ENCODE data around the gene SLC13A2.

The SLC13A2 gene

DNA sequence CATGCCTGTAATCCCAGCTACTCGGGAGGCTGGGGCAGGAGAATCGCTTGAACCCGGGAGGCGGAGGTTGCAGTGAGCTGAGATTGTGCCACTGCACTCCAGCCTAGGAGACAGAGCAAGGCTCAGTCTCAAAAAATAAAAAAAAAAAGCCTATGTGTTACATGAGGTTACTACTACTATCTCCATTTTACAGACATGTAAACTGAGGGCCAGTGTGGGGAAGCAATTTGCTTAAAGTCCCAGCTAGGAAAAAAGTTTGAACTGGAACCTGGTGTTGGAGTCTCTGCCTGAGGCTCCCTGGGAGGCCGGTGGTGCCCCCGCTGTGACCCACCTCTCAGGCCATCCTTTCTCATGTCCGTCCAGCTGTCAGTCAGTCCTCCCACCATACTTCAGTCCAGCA is 4.5 kb downstream of the SLC13A2 start:
- Histone ChIP-seq H3K36me3 (ENCODE audit: insufficient read depth, low read length) (no peaks in the 10 kb centered on the region), H3K4me2 (ENCODE audit: low read depth, low read length, poor library complexity, severe bottlenecking) (no peak overlapping the region), H3K9me2 (replicated peaks; ENCODE audit: low read depth, low read length) (no peaks in the 10 kb centered on the region), H3K79me2 (ENCODE audit: insufficient read depth, low read length) (no peaks in the 10 kb centered on the region), H3K4me1 (ENCODE audit: insufficient read depth, low read length, poor library complexity, severe bottlenecking) (no peaks in the 10 kb centered on the region), H3F3A (ENCODE audit: low read depth) (no peaks in the 10 kb centered on the region), H4K20me1 (ENCODE audit: insufficient read depth, low read length, poor library complexity, severe bottlenecking) (no peaks in the 10 kb centered on the region), H2AFZ (ENCODE audit: low read length) (no peak overlapping the region), H3K9ac (ENCODE audit: low read depth, low read length, poor library complexity, severe bottlenecking) (no peak overlapping the region), H3K4me3 (ENCODE audit: low read length, poor library complexity, severe bottlenecking) (no peak overlapping the region), H3K9me3 (ENCODE audit: insufficient read depth, low read depth, low read length) (no peaks in the 10 kb centered on the region), H3K27me3 (ENCODE audit: insufficient read depth, low read length, poor library complexity, severe bottlenecking) (no peaks in the 10 kb centered on the region)
- TF ChIP-seq, protein P1, sequence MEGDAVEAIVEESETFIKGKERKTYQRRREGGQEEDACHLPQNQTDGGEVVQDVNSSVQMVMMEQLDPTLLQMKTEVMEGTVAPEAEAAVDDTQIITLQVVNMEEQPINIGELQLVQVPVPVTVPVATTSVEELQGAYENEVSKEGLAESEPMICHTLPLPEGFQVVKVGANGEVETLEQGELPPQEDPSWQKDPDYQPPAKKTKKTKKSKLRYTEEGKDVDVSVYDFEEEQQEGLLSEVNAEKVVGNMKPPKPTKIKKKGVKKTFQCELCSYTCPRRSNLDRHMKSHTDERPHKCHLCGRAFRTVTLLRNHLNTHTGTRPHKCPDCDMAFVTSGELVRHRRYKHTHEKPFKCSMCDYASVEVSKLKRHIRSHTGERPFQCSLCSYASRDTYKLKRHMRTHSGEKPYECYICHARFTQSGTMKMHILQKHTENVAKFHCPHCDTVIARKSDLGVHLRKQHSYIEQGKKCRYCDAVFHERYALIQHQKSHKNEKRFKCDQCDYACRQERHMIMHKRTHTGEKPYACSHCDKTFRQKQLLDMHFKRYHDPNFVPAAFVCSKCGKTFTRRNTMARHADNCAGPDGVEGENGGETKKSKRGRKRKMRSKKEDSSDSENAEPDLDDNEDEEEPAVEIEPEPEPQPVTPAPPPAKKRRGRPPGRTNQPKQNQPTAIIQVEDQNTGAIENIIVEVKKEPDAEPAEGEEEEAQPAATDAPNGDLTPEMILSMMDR (conservative IDR thresholded peaks at IDR 0.05; ENCODE audit: low read length), result no peak
- no peak for TF ChIP-seq EZH2phosphoT487 (IDR thresholded peaks at IDR 0.05; ENCODE audit: borderline replicate concordance)

DNA sequence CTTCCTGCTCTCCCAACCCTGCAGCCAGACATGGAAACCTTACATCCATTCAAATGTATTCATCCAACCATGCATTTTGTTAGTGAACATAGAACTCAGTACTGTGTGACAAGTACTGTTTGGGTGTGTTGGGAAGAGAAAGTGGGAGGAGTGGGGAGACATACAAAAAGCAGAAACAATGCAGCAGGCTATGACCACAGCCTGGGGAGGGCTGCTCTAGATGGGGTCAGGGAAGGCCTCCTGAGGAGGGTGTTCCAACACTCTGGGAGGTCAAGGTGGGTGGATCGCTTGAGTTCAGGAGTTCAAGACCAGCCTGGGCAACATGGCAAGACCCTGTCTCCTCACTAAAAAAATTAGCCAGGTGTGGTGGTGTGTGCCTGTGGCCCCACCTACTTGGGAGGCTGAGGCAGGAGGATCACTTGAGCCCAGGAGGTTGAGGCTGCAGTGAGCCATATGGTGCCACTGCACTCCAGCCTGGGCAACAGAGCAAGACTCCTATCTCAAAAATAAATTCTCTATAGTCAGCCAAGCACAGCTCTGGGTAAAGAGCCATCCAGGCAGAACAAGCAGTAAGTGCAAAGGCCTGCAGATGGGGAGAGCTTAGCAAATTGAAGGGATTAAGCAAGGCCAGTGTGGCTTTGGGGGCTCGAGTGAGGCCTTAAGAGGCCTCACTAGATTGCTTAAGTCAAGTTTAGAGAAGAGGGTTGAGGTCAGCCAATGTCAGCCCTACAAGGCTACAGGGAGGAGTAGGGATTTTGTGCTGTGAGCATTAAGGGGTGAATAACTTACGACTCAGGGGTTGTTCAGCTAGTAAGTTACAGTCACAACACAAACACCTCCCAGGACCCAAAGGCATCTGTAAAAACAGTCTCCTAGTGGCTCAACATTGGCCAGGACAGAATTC is 5.5 kb downstream of the SLC13A2 start:
- Histone ChIP-seq H3K9ac (ENCODE audit: low read depth, low read length, poor library complexity, severe bottlenecking) (no peak overlapping the region), H3K9me3 (ENCODE audit: insufficient read depth, low read depth, low read length) (no peaks in the 10 kb centered on the region), H2AFZ (ENCODE audit: low read length) (no peak overlapping the region), H4K20me1 (ENCODE audit: insufficient read depth, low read length, poor library complexity, severe bottlenecking) (no peaks in the 10 kb centered on the region), H3K4me1 (ENCODE audit: insufficient read depth, low read length, poor library complexity, severe bottlenecking) (no peaks in the 10 kb centered on the region), H3K4me3 (ENCODE audit: low read length, poor library complexity, severe bottlenecking) (no peak overlapping the region), H3K27me3 (ENCODE audit: insufficient read depth, low read length, poor library complexity, severe bottlenecking) (no peaks in the 10 kb centered on the region), H3K36me3 (ENCODE audit: insufficient read depth, low read length) (no peaks in the 10 kb centered on the region), H3K9me2 (replicated peaks; ENCODE audit: low read depth, low read length) (no peaks in the 10 kb centered on the region), H3K79me2 (ENCODE audit: insufficient read depth, low read length) (no peaks in the 10 kb centered on the region), H3K4me2 (ENCODE audit: low read depth, low read length, poor library complexity, severe bottlenecking) (no peak overlapping the region), H3F3A (ENCODE audit: low read depth) (no peaks in the 10 kb centered on the region)
- no peak for TF ChIP-seq EZH2phosphoT487 (IDR thresholded peaks at IDR 0.05; ENCODE audit: borderline replicate concordance)
- TF ChIP-seq, protein P1 (conservative IDR thresholded peaks at IDR 0.05; ENCODE audit: low read length), result no peak

DNA sequence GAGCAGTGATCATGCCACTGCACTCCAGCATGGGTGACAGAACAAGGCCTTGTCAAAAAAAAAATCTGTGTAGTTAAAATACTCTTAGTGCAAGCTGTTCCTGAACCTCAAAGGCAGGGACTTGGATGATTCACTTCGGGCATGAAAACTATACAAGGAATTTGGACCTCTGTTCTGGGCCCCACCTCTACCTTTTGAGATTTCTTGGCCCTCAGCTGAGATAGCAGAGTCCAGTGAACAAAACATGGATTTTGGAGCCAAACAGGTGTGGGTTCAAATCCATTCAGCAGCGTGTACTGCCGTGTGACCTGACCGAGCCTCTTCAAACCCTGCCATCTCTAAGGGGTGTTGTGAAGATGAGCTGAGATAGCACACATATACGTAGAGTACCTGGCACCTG is 6.8 kb downstream of the SLC13A2 start:
- no peaks in the 10 kb centered on the region for H3K36me3 ChIP-seq (ENCODE audit: insufficient read depth, low read length)
- no peak overlapping the region for H3K9ac ChIP-seq (ENCODE audit: low read depth, low read length, poor library complexity, severe bottlenecking)
- H3K4me2 ChIP-seq (ENCODE audit: low read depth, low read length, poor library complexity, severe bottlenecking), result no peak overlapping the region
- H4K20me1 ChIP-seq (ENCODE audit: insufficient read depth, low read length, poor library complexity, severe bottlenecking), result no peaks in the 10 kb centered on the region
- H3K27me3 ChIP-seq (ENCODE audit: insufficient read depth, low read length, poor library complexity, severe bottlenecking), result no peaks in the 10 kb centered on the region
- no peak overlapping the region for H2AFZ ChIP-seq (ENCODE audit: low read length)
- H3K9me2 ChIP-seq (replicated peaks; ENCODE audit: low read depth, low read length), result no peaks in the 10 kb centered on the region
- no peaks in the 10 kb centered on the region for H3K79me2 ChIP-seq (ENCODE audit: insufficient read depth, low read length)
- TF ChIP-seq, protein P1 (conservative IDR thresholded peaks at IDR 0.05; ENCODE audit: low read length), result no peak
- TF ChIP-seq EZH2phosphoT487 (IDR thresholded peaks at IDR 0.05; ENCODE audit: borderline replicate concordance), result no peak
- H3F3A ChIP-seq (ENCODE audit: low read depth), result no peaks in the 10 kb centered on the region
- H3K9me3 ChIP-seq (ENCODE audit: insufficient read depth, low read depth, low read length), result no peaks in the 10 kb centered on the region
- no peak overlapping the region for H3K4me3 ChIP-seq (ENCODE audit: low read length, poor library complexity, severe bottlenecking)
- H3K4me1 ChIP-seq (ENCODE audit: insufficient read depth, low read length, poor library complexity, severe bottlenecking), result no peaks in the 10 kb centered on the region

All from Loucy (cell line).